Aorta (tissue), 5 donors: ENCODE measurements around the gene RBP3. TPM values are rescaled to one million over a fixed set of nuclear protein-coding genes. Genes with fewer than 3 reads are reported as not detected.
A peak's percentile ranks its signal among the peaks of the same experiment; 100 is the strongest.

ENCODE experiments used
- ATAC-seq: fragments of 200-7000 bp; cut with Tn5 transposase; one replicate; pipeline ENCODE4 v1.9.1; 2022; ENCODE audit warnings: moderate library complexity; ENCODE audit not compliant: low FRiP score
- DNase-seq, 2 donors: peaks; one replicate each; pipeline ENCODE4 v3.0.0-alpha.2; 2020
- H3K27ac ChIP-seq, 2 donors: one replicate each; pipeline ENCODE4 v1.5.1; 2013; ENCODE audit warnings: low read length in 2 of 2, mild to moderate bottlenecking in 2 of 2, moderate library complexity in 2 of 2, control low read depth in 1 of 2, inconsistent platforms in 1 of 2, low read depth in 1 of 2
- H3K27me3 ChIP-seq, 2 donors: one replicate each; pipeline ENCODE4 v1.6.1; 2013; ENCODE audit warnings: control low read depth in 1 of 2, low read length in 1 of 2, mild to moderate bottlenecking in 1 of 2, moderate library complexity in 1 of 2; ENCODE audit not compliant: insufficient read depth in 2 of 2, control insufficient read depth in 1 of 2
- H3K36me3 ChIP-seq, 2 donors: one replicate each; pipeline ENCODE4 v1.6.1; 2013; ENCODE audit warnings: control low read depth in 1 of 2, low read length in 1 of 2, mild to moderate bottlenecking in 1 of 2; ENCODE audit not compliant: insufficient read depth in 2 of 2, control insufficient read depth in 1 of 2
- H3K4me1 ChIP-seq, 2 donors: one replicate each; pipeline ENCODE4 v1.6.1; 2013; ENCODE audit warnings: low read length in 2 of 2, control low read depth in 1 of 2, mild to moderate bottlenecking in 1 of 2, moderate library complexity in 1 of 2; ENCODE audit not compliant: insufficient read depth in 2 of 2, control insufficient read depth in 1 of 2
- H3K4me3 ChIP-seq, 2 donors: one replicate each; pipeline ENCODE4 v1.5.1; 2013; ENCODE audit warnings: low read length in 2 of 2, control low read depth in 1 of 2, mild to moderate bottlenecking in 1 of 2
- H3K9me3 ChIP-seq: one replicate; pipeline ENCODE4 v1.6.1; 2013; ENCODE audit warnings: mild to moderate bottlenecking, low read length; ENCODE audit not compliant: control insufficient read depth
- WGBS, 2 donors: extraction: QIAGEN DNeasy Blood & Tissue Kit; methylation state at CpG; one replicate each; pipeline ENCODE4 v1.1.7; 2013; 5-methylcytosine and 5-hydroxymethylcytosine counted together
- intact Hi-C, 2 donors: fragments of 100-400 bp; cut with DNase I; formaldehyde crosslinking; loops; one replicate each; pipeline versions ENCODE4 v1.14.2 to v1.15.0; 2022
- polyA plus RNA-seq, 2 donors: library from polyadenylated mRNA; stranded (reverse); fragments of 200-250 nt; gene quantifications; one replicate each; pipeline ENCODE4 v1.2.3, GENCODE V29; 2013
- total RNA-seq, 2 donors: library from RNA; stranded (reverse); fragmentation: NEBNext Ultra II Directional; extraction: Animal tissue kit (Norgen Biotek cat#: 25700); gene quantifications; one replicate each; pipeline ENCODE4 v1.2.1, GENCODE V29; 2021
- donor health status: healthy with polysubstance abuse.
- donor health status: Bipolar disorder and iron deficiency.
- donor health status: DM: no; HTN: no; CAD: no.
- donor health status: DM: no; HTN: no; CAD: no.
- donor health status: DM: yes; HTN: yes; CAD: no.

RBP3 gene
- total and polyA plus RNA-seq, 4 donors, result not detected

DNA sequence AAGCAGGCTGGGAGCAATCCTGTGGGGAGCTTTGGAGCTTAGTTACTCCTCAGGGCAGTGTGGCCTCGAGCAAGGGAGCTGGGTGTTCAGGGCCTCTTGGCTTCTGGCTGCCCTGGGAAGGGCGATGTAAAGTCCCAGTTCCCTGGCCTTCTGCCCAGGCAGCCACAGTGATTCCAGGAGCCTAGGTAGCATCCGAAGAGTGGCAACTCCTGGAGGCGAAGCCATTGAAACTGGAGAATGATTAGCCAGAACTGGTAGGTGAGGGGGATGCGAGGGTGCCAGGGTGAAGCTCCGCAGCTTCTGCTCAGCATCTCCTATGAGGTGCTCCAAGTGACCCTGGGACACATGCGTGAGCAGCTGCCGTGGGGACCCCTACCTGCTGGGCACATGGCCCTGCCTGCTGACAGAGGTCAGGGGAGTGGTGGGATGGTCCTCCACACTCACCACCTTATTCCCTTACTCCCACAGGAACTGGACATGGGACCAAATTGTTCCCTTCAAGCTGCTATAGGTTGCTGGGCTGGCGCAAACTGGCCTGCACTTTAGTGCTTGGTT is 33.7 kb upstream of the RBP3 start:
- ATAC-seq, result no peak
- intact Hi-C loops, result loop anchor here in 1 of 2 donors (5.0 kb wide), 1 partner anchor 287 kb away; no protein-coding TSS in a partner anchor
- Histone ChIP-seq H3K27ac (no peak overlapping the region), H3K36me3 (no peaks in the 10 kb centered on the region), H3K9me3 (no peaks in the 10 kb centered on the region), H3K4me3 (no peak overlapping the region), H3K4me1 (no peaks in the 10 kb centered on the region), H3K27me3 (no peaks in the 10 kb centered on the region)
- DNase-seq, result no peak
- 75 to 94% methylated on average over 9 of the region's 9 CpGs for WGBS, 2 donors

GRCh38 chr10:47315421-47315820 is 32.7 kb upstream of the RBP3 start:
- intact Hi-C loops, result no loop called here
- Histone ChIP-seq H3K4me3 (no peak overlapping the region), H3K9me3 (no peaks in the 10 kb centered on the region), H3K27me3 (no peaks in the 10 kb centered on the region), H3K27ac (no peak overlapping the region), H3K36me3 (no peaks in the 10 kb centered on the region), H3K4me1 (no peaks in the 10 kb centered on the region)
- DNase-seq, result no peak
- ATAC-seq, result no peak
- 93 to 95% methylated on average over 2 of the region's 2 CpGs for WGBS, 2 donors

GRCh38 chr10:47316131-47316530 is 32.0 kb upstream of the RBP3 start:
- DNase-seq, result no peak
- no peak overlapping the region for H3K4me3 ChIP-seq
- H3K36me3 ChIP-seq, result no peaks in the 10 kb centered on the region
- H3K4me1 ChIP-seq, result no peaks in the 10 kb centered on the region
- no peak overlapping the region for H3K27ac ChIP-seq
- H3K27me3 ChIP-seq, result no peaks in the 10 kb centered on the region
- ATAC-seq, result no peak
- no peaks in the 10 kb centered on the region for H3K9me3 ChIP-seq
- intact Hi-C loops, result no loop called here
- 85 to 87% methylated on average over 5 of the region's 5 CpGs for WGBS, 2 donors

- WGBS, 2 donors, result 87 to 88% methylated on average over 4 of the region's 4 CpGs
- Histone ChIP-seq H3K27ac (no peak overlapping the region), H3K4me3 (no peak overlapping the region), H3K36me3 (no peaks in the 10 kb centered on the region), H3K4me1 (no peaks in the 10 kb centered on the region), H3K9me3 (no peaks in the 10 kb centered on the region), H3K27me3 (no peaks in the 10 kb centered on the region)
- DNase-seq (no peak), ATAC-seq (no peak)
- intact Hi-C loops, result no loop called here
These were observed 30.9 kb upstream of the RBP3 start for GRCh38 chr10:47317251-47317650.

DNA sequence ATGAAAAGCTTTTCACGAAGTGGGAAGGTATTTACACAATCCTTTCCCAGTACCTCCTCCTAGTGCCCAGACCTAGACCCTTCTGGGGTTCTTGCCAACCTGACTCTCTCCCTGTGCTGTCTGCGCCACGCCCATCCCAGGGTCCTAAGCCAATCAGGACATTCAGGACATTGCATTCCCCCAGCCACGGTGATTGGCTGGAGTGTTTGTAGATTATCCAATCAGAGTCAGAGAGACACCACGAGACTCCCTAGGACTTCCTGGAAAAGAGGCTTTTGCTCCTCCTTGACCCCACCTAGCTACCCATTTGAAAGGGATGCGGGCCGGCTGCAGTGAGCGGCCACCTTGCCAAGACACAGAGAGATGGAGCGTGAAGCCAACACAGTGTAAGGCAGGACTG is 29.5 kb upstream of the RBP3 start:
- Histone ChIP-seq H3K27ac (no peak overlapping the region), H3K4me3 (no peak overlapping the region), H3K36me3 (no peaks in the 10 kb centered on the region), H3K4me1 (no peaks in the 10 kb centered on the region), H3K27me3 (no peaks in the 10 kb centered on the region), H3K9me3 (no peaks in the 10 kb centered on the region)
- 53 to 86% methylated on average over 9 of the region's 9 CpGs for WGBS, 2 donors
- no peak for DNase-seq
- ATAC-seq, result no peak
- intact Hi-C loops, result no loop called here

DNA sequence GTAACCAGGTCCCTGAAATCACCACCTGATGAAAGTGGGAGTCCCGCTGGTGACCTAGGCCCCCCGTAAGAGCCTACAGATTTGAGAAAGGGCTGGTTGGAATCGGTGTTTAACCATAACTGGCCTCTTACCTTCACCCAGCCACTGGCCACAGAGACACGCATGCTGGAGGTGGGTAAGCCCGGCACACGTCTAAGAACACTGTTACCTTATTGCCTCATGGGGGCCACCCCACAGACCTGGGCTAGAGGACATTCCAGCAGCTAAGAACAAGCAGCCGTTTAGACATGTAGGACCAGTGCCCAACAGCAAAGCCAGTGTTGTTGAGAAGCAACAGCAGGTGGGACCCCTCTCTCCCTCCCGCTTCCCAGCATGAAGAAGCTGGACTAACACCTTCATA is 28.4 kb upstream of the RBP3 start:
- Histone ChIP-seq H3K4me1 (no peaks in the 10 kb centered on the region), H3K9me3 (no peaks in the 10 kb centered on the region), H3K4me3 (no peak overlapping the region), H3K27ac (no peak overlapping the region), H3K36me3 (no peaks in the 10 kb centered on the region), H3K27me3 (no peaks in the 10 kb centered on the region)
- intact Hi-C loops, result no loop called here
- ATAC-seq (no peak), DNase-seq (no peak)
- 92 to 95% methylated on average over 8 of the region's 8 CpGs for WGBS, 2 donors

DNA sequence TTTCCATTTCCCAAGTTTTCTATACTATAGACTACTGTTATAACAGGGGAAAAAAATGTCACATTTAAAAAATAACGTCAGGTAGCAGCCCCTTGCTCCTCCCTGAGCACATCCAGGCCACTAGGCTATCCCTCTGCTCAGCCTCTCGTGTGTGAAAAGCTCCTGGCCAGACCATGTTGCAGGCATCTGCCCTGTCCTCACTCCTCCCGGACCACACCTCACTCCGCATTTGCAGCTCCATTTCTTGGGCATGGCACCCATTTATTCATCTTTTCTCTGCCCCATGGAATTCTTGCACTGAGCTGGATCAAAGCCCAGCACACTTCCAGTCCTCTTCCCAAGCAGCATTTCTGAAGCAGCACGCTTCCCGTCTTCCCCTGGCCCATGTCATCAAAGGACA is 27.4 kb upstream of the RBP3 start:
- H3K27ac ChIP-seq, result no peak overlapping the region
- no peaks in the 10 kb centered on the region for H3K9me3 ChIP-seq
- DNase-seq (no peak), ATAC-seq (no peak)
- H3K4me1 ChIP-seq, result no peaks in the 10 kb centered on the region
- WGBS, 2 donors, result 83% methylated on average over 6 of the region's 6 CpGs
- no peaks in the 10 kb centered on the region for H3K27me3 ChIP-seq
- H3K4me3 ChIP-seq, result no peak overlapping the region
- H3K36me3 ChIP-seq, result no peaks in the 10 kb centered on the region
- intact Hi-C loops, result no loop called here

- ATAC-seq, result no peak
- DNase-seq, result peak in 1 of 2 donors; percentile 53
These were observed 26.5 kb upstream of the RBP3 start for GRCh38 chr10:47321521-47322195.

DNA sequence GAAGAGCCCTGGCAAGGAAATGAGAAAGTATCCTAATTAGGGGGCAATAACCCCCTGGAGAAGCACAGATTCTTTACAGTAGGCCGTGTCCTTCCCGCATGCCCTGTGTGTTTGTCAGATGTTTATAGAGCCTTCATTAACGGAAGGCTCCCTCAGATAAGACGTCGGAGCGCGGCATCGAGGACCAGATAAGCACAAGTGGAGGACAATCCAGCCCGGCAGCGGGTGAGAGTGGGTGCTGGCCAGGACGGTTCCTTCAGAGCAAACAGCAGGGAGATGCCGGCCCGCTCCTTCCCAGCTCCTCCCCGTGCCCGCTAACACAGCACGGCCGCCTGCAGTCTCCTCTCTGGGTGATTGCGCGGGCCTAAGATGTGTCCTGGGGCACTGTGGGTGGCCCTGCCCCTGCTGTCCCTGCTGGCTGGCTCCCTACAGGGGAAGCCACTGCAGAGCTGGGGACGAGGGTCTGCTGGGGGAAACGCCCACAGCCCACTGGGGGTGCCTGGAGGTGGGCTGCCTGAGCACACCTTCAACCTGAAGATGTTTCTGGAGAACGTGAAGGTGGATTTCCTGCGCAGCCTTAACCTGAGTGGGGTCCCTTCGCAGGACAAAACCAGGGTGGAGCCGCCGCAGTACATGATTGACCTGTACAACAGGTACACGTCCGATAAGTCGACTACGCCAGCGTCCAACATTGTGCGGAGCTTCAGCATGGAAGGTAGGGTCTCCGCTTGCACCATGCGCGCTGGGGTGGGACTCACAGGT is 25.7 kb upstream of the RBP3 start, which contains the start of gene GDF2:
Gene GDF2, plus strand, starts transcription at position 155 of the 762 bp plus-strand sequence. Its CDS starts 215 bp downstream, at position 370.
- DNase-seq, result peak in 1 of 2 donors; percentile 69
- no peaks in the 10 kb centered on the region for H3K4me1 ChIP-seq

More at GRCh38 chr10:47321521-47322195, 26.5 kb upstream of the RBP3 start:
- no peaks in the 10 kb centered on the region for H3K27me3 ChIP-seq
- WGBS, 2 donors, result 82 to 94% methylated on average over 8 of the region's 8 CpGs
- H3K9me3 ChIP-seq, result no peaks in the 10 kb centered on the region
- H3K4me3 ChIP-seq, result no peak overlapping the region
- intact Hi-C loops, result no loop called here
- no peak overlapping the region for H3K27ac ChIP-seq
- H3K36me3 ChIP-seq, result no peaks in the 10 kb centered on the region
- H3K4me1 ChIP-seq, result no peaks in the 10 kb centered on the region

More for the DNA sequence above, 25.7 kb upstream of the RBP3 start, which contains the start of gene GDF2:
- H3K27ac ChIP-seq, result no peak within 1 kb of the TSS
- intact Hi-C loops, result no loop called here
- H3K9me3 ChIP-seq, result no peaks in the 10 kb centered on the region
- H3K4me3 ChIP-seq, result no peak within 1 kb of the TSS
- ATAC-seq, result no peak
- H3K27me3 ChIP-seq, result no peaks in the 10 kb centered on the region
- 92 to 94% methylated on average over 34 to 35 of the region's 35 CpGs for WGBS, 2 donors
- no peaks in the 10 kb centered on the region for H3K36me3 ChIP-seq
